Activated naive CD4-positive, alpha-beta T cell treated with anti-CD3 and anti-CD28 coated beads, Interleukin-2, amount 50 U/mL, for 16 hours (primary cell): Measurements from ENCODE around the gene MGAT3.

Experiments used
- DNase-seq: peaks from one replicate; pipeline ENCODE4 v3.0.0-alpha.2; 2020

Gene MGAT3

DNA sequence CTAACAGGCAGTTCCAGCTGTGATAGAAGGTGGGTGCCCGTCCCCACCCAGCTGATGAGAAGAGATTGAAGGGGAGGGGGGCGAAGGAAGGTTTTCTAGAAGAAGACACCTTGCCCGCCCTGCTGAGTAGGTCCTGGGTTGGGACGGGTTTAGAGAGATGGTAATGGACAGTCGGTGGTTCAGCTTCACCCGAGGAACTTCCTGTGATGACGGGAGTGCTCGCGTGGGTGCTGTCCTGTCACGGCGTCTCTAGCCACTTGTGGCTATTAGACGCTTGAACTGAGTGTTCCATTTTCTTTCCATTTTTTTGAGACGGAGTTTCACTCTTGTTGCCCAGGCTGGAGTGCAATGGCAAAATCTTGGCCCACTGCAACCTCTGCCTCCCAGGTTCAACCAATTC lies 27.6 kb upstream of the MGAT3 start:
- no peak for DNase-seq

GRCh38 chr22:39429916-39430575 lies 26.8 kb upstream of the MGAT3 start:
- no peak for DNase-seq

GRCh38 chr22:39430576-39431150 lies 26.1 kb upstream of the MGAT3 start:
- DNase-seq = no peak

DNA sequence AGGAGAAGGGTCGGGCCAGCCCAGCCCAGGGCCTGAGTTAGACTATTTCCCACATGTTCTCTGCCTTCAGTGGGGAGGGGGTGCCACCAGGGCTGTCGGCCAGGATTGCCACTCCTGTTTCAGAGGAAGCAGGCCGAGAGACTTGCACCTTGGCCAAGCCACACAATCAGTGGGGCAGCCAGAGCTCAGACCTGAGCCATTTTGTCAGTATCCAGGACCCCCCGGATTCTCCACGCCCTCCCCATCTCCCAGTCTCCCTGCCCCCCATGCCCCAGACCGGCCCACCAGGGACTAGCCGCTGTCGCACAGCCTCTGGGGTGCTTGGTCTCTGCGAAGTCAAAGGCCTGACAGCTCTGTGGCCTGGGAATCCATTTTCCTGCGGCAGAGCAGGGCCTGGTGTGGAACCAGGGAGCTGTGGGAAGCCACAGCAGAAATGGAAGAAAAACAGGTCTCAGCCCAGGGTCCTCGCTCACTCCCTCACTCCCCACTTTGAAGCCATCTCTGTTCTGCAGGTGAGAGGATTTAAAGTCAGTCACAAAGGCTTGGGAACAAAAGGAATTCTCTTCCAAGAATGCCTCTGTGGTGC lies 25.5 kb upstream of the MGAT3 start:
- DNase-seq = no peak

DNA sequence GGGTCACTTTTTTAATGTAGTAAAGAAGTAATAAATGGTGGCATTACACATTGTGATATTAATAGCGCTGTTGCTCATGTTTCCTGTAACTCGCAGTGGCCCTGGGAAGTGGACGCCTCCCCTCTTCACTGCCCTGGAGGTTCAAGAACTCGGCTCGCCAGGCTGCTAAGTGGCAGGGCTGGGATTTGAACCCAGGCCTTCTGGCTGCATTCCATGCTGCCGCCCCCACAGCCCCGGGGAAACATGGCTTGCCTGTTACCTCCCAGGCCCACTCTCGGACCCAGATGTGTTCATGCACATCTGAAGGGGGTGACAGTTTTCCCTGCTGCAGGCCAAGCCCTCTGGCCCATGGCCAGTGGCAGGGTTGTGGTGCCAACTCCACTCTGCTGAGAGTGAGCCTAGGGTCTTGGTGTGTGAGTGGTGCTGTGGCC lies 25.0 kb upstream of the MGAT3 start:
- DNase-seq = no peak

DNA sequence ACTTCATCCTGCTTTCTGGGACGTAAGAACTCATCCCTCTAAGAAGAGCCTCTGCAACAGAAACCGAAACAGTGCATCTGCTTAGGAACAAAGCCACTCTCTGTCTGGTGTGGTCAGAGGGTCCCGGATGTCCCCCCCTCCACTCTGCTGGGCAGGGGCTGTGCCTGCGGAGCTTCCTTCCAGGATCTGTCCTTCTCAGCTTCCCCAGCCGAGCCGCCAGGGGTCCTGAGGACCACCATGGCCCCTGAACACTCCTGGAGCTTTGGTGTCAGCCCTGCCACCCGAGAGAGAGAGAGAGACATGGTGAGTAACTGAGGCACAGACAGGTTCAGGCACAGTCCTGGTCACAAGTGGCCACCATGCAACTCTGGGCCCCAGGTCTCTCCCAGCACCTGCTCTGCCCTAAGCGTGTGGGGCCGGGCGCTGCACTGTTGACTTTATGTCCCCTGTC lies 24.4 kb upstream of the MGAT3 start:
- no peak for DNase-seq

- no peak for DNase-seq
These were observed 23.2 kb upstream of the MGAT3 start for GRCh38 chr22:39433476-39434242.

DNA sequence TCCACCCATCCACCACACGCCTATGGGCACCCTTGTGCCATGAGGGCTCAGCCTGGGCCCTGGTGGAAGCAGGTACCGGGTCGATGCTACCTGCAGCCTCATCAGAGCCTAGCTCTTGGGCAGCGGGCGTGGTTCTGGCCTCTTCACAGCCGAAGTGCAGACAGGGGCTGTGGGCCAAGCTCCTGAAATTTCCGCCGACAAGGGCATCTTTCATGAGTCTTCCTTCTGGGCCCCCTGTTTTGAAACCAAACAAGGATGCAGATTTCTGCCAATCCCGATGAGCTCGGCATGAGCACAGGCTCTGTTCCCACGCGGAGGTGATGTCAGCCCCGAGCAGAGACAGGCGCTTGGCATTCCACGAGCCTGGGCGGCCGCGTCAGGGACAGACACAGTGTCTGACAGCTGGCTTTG lies 22.6 kb upstream of the MGAT3 start:
- DNase-seq = no peak

DNA sequence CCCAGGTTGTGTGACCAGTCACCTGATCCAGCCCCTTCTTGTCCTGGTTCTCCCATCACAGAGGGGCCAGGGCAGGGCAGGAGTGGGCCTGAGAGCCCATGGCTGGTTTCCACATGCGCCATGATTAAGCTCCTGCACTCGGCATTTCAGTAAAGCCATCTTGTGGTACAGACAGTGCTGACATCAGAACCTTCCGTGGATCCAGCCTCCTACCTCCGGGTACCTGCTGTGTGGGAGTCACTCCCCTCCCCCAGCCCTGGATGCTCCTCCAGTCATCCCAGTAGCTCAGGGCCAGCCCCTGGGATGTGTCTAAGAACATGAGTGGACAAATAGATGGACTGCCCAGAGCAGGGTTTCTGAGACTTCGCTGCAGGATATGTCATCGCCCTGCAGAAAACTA lies 22.1 kb upstream of the MGAT3 start:
- DNase-seq = no peak

DNA sequence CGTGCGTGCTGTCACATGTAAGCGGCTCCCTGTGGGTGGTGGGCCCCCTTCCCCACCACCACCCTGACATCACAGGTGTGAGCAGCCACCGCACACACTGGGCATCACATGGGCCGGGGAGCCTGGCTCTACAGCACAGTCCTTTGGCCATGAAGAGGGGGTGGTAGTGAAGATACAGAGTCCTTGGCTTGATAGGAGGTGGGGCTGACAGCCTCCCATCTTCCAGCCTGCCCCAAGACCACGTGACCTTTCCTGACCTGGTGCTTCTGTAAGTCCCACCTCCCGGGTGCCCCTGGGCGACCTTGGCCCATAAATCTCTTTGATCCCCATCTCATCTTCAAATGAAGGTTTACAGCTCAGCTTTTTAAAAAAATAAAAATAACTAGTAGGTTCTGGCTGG lies 21.2 kb upstream of the MGAT3 start:
- DNase-seq = no peak

GRCh38 chr22:39437791-39438704 lies 18.8 kb upstream of the MGAT3 start:
- DNase-seq = no peak

DNA sequence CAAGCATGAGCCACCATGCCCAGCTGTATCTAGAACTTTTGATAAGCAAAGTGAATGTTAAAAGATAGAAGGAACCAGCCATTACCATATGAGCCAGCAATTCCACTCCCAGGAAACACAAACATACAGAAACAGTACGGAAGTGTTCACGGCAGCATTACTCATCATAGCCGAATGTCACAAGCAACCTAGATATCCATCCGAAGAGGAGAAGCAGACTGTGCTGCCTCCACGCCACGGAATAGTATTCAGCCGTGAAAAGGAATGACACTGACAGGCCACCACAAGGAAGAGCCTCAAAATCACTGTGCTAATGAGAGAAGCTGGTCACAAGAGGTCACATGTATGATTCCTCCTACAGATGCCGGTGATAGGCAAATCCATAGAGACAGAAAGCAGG lies 17.6 kb upstream of the MGAT3 start:
- DNase-seq = no peak

DNA sequence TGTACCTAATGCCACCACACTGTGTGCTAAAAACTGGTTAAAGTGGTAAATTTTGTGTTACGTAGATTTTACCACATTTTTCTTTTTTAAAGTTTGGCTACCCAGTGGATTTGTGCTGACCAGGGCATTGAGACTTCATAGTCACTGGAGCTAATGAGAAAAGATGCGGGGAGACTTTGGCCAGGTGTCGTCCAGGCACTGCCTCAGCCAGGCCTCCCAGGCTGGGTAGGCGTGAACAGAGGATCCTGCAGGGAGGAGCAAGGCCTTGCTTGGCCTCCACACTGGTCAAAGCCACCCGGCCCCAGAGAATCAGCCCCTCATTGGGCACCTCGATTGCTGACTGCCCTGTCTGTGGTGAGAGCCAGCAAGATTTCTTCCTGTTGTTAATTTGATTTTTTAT lies 13.4 kb upstream of the MGAT3 start:
- no peak for DNase-seq

DNA sequence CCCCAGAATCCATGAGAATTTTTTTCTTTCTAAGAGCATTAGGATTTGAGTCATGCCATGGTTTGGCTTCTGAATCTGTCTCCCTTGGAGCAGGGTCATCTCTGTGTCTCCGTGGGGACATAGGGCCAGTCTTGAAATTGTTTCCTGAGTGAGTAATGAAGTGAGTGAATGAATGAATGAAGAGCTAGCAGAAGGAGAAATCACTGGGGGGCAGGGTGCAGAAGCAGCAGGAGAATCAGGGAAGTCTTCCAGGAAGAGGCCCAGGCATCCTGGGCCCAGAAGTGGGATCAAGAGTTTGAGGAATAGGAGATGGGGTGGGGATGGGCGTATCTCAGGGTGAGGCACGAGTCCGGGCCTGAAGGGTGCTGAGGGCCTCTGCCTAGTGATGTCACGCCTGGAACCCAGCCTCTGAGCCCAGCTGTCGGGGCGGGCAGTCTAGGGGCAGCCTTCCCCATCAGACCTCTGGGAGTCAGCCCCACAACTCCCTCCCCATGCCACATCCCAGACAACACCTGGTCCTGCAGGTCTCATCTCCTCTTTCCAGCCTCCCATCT lies 12.5 kb upstream of the MGAT3 start:
- DNase-seq = no peak

DNA sequence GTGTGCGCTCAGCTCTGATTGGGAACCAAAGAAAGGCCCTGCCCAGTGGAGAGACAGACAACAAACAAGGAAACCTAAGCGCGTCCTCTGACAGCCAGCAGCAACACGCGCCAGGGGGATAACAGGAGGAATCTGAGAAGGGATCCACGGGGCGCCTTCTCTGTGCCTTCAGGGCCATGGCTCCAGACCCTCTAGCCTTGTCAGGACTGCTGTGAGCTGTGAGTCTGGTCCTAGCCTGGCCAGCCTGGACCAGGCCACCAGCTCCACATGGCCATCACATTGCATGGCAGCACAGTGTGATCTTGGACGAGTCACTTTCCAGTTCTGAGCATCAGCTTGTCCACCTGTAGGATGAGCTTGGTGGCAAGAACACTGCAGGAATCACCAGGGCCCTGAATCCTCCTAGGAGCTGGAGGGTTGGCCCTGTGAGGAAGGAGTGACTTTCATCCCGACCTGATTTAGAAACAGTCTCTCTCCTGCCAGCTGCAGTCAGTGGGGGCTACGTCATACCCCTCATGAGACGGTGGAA lies 11.8 kb upstream of the MGAT3 start:
- no peak for DNase-seq

- DNase-seq = no peak
These were observed 11.1 kb upstream of the MGAT3 start for GRCh38 chr22:39445678-39446077.

GRCh38 chr22:39446239-39446721 lies 10.5 kb upstream of the MGAT3 start:
- DNase-seq = no peak

DNA sequence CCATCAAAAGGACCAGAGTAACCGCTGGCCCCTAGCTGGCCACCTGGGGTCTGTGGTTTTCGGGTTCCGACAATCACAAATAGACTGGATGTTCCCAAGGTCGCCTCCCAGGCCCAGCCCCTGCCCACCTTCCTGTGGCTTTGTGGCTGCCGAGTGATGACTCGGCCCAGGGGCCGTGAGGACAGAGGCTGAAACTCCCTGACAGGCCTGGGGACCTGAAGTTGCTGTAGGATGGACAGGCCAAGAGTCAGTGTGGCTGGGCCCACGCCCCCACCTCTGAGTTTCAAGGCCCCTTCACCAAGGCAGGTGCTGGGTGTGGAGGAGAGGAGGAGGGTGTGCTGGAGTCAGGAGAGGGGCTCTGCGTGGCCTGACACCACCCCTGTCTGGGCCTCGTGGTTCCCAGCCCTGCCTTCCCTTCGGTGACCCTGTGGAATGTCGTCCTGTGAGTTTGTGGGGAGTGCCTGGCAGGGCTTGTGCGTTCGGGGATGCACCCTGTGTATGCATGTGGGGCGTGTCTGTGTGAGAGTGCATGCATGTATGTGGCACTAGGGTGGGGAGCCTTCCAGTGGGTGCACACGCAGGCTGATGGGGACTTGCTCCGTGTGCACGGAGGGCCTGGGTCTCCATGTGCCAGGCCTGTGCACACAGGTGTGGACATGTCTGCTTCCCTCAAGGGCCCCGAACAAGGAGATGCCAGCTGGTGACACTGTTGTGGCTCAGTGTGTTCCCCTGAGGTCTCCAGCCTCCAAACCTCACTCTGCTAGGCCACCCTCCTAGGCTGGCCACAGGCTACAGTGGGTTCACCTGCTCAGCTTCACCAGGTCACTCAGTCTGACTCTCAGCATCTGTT lies 8.4 kb upstream of the MGAT3 start:
- DNase-seq = no peak

- DNase-seq = no peak
These were observed 7.1 kb upstream of the MGAT3 start for GRCh38 chr22:39449708-39450107.

GRCh38 chr22:39450258-39450955 lies 6.4 kb upstream of the MGAT3 start:
- DNase-seq = no peak

DNA sequence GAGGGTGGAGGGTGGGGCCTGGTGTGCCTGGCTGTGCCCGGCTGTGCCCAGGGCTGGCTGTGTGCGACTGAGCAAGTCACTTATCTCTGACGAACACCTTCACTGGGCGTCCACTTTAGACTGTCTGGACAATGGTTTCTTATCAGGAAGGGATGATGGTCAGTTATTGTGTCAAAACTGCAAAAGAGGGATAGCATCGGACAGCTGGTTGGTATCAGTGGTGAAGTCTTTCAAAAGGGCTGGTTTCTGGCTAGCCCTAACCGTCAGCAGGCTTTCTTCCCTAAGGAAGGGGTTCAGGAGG lies 4.1 kb upstream of the MGAT3 start:
- no peak for DNase-seq
